ENCODE measurements around the gene GOLIM4.

DNA sequence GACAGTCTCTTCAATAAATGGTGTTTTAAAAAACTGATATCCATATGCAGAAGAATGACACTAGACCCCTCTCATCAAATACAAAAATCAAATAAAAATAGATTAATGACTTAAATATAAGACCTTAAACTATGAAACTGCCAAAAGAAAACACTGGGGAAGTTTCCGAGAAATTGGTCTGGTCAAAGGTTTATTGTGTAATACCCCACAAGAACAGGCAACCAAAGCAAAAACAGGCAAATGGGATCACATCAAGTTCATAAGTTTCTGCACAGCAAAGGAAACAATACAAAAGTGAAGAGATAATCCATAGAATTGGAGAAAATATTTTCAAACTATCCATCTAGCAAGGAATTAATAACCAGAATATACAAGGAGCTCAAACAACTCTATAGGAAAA, 126.2 kb downstream of the GOLIM4 start:
- TF ChIP-seq CTCF (IDR thresholded peaks at IDR 0.05) (no peak), POLR2A (IDR thresholded peaks at IDR 0.05) (no peak)

Measured in body of pancreas (tissue), 4 donors.